Dendritic cell treated with granulocyte-macrophage colony-stimulating factor and Interleukin-4, amounts not matched to agents 40 ng/mL and 50 ng/mL, for 4 days (primary cell): ENCODE results near the gene ARAP1.

Source experiments
- H3K27ac Mint-ChIP-seq: one replicate; pipeline ENCODE4 v1.8.0; 2022; ENCODE audit warnings: mild to moderate bottlenecking, mixed read lengths
- H3K27me3 Mint-ChIP-seq: one replicate; pipeline ENCODE4 v1.8.0; 2022; ENCODE audit warnings: mild to moderate bottlenecking, mixed read lengths
- H3K36me3 Mint-ChIP-seq: one replicate; pipeline ENCODE4 v1.8.0; 2022; ENCODE audit warnings: low read depth, mixed read lengths
- H3K4me1 Mint-ChIP-seq: one replicate; pipeline ENCODE4 v1.8.0; 2022; ENCODE audit warnings: low read depth, mixed read lengths
- H3K4me3 Mint-ChIP-seq: one replicate; pipeline ENCODE4 v1.8.0; 2022; ENCODE audit warnings: mild to moderate bottlenecking, moderate library complexity, mixed read lengths
- H3K9me3 Mint-ChIP-seq: one replicate; pipeline ENCODE4 v1.8.0; 2022; ENCODE audit warnings: mixed read lengths
- intact Hi-C: fragments of 100-400 bp; cut with micrococcal nuclease; formaldehyde crosslinking; loops from one replicate; pipeline ENCODE4 v1.15.0; 2022

The ARAP1 gene

DNA sequence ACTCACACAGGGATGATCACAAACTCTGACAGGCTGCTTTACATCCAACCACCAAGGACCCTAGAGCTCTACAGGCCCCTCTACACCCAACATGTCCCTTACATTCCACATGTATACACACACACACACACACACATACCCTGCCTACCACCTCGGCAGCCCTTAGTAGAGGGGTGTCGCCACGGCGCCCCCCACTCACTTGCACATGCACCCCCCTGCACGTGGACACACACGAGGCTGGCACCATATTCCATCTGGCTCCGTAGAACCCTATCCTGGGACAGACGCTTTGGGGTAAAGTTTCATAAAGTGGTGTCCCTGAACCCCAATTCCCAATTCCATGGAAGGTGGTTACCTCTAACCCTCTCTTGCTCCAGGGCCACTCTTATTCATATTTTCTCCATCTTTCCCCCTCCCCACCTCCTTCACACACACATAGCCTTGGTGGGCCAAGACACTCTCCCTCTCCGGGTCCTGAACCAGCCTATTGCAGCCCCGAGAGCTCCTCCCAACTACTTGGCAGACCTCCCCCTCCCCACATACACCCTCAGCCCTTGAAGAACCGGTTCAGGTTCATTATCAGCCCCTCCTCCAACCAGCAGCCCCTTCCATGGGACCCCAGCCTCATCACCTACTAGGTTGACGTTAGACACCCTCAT is 78.8 kb downstream of the ARAP1 start:
- Mint-ChIP-seq H3K36me3 (no peaks in the 10 kb centered on the region), H3K9me3 (no peaks in the 10 kb centered on the region), H3K4me3 (no peak overlapping the region), H3K27me3 (peaks cover 92% of the 10 kb centered on the region), H3K4me1 (peaks cover 31% of the 10 kb centered on the region), H3K27ac (no peak overlapping the region)
- intact Hi-C loops, result no loop called here

DNA sequence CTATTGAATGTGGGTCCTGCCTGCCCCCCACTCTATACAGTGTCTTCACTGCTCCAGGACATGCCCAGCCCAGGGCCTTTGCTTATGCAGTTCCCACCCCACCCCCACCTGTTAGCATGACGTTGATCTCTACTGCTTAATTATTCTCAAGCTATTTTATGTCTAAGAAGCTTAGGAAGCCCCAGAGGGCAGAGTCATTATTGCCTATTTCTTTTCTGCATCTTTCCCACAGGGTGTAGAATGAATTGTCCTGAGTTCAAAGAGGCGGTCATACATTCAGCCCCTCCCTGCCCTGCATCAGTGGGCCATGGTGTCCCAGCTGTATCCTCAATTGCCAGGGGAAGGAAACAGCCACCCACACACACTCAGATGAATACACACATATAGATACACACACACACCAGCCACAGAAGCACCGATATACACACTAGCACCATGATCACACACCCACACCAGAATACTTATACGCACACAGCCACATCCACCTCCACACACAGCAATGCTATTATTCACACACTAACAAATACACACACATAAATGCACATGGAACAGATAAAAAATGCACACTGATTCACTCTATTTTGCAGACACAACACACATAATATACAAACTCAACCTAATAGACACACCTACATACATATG is 79.5 kb downstream of the ARAP1 start:
- H3K9me3 Mint-ChIP-seq, result peaks cover 3% of the 10 kb centered on the region
- H3K4me3 Mint-ChIP-seq, result no peak overlapping the region
- no peak overlapping the region for H3K27ac Mint-ChIP-seq
- intact Hi-C loops, result no loop called here
- H3K27me3 Mint-ChIP-seq, result peaks cover 88% of the 10 kb centered on the region
- H3K4me1 Mint-ChIP-seq, result peaks cover 27% of the 10 kb centered on the region
- no peaks in the 10 kb centered on the region for H3K36me3 Mint-ChIP-seq

DNA sequence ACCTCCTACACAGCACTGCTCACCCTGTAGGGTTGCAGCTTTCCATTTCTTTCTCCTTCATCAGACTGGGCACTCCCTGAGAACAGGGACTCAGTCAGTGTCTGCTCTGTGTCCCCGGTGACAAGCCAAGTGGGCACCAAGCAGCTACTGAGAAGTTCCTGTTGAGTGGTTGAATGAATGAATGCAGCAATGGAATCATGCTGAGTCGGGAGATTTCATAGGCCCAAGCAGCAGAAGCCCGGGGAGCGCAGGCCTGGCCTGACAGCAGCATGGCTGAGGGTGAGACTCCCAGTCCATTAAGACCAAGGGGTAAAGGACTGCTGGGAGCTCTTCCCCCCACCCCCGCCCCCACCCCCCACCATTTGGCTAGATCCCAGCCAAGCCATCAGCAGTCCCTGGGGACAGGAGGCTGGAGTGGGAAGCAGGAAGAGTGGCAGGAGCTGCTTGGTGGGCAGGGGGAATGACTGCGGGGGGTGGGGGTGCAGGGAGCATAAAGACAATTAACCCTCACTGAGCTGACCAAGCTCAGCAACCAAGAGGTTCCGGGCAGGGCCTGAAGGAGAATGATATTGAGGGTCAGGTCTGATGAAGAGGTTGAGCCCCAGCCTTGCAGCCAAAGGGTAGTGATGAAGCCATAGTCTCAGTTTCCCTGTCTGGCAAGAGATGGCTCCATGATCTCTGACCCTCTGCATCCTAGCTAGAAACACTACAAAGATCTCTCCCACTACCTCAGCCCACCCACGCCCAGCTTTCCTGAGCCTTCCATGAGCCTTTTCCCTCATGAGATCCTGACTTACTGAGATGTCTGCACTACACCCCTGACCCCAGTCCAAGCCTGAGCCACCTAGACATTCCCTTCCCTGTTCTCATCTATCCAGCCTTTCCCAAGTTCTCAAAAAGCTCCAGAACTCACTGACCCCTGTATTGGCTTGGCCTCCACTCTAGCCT is 80.8 kb downstream of the ARAP1 start:
- no peak overlapping the region for H3K4me3 Mint-ChIP-seq
- no peaks in the 10 kb centered on the region for H3K36me3 Mint-ChIP-seq
- H3K9me3 Mint-ChIP-seq, result peaks cover 11% of the 10 kb centered on the region
- peaks cover 21% of the 10 kb centered on the region for H3K4me1 Mint-ChIP-seq
- no peak overlapping the region for H3K27ac Mint-ChIP-seq
- intact Hi-C loops, result no loop called here
- H3K27me3 Mint-ChIP-seq, result peaks cover 81% of the 10 kb centered on the region

DNA sequence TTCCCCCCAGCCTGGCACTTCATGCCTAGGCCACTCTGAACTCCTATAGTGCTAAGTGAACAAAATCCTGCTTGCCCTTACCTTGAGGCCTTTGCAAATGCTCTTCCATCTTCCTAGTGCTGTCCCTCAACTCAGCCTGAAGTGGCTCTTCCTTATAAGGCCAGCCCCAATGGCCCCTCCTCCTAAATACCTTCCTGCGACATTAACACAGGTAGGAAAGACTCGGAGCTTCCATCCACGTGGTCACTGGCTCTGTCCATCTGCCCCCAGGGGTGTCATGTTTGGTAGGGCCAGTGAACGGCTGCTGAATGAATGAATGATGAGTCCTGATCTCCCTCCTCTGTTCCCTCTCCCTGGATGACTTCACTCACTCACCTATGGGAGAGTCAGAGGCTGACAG is 82.2 kb downstream of the ARAP1 start:
- H3K27ac Mint-ChIP-seq, result no peak overlapping the region
- H3K4me3 Mint-ChIP-seq, result no peak overlapping the region
- peaks cover 21% of the 10 kb centered on the region for H3K4me1 Mint-ChIP-seq
- peaks cover 11% of the 10 kb centered on the region for H3K9me3 Mint-ChIP-seq
- intact Hi-C loops, result no loop called here
- H3K36me3 Mint-ChIP-seq, result no peaks in the 10 kb centered on the region
- peaks cover 81% of the 10 kb centered on the region for H3K27me3 Mint-ChIP-seq

DNA sequence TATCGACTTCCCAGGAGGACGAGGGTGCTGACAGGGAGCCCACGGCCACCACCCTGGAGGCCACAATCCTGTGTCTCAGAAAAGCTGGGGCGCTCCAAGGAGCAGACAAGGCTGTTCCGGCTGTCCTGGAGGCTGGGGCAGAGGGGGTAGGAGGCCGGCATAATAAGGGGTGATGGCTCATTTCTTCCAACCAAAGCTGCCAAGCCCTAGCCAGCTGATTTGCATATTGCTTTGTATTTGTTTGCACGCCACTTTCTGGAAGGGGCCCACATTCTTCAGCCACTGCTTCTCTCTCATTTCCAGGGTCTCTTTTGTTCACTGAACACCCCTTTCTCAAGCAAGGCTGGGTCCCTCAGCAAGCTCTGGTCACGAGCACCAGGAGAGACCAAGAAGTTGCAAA is 82.7 kb downstream of the ARAP1 start:
- intact Hi-C loops, result no loop called here

DNA sequence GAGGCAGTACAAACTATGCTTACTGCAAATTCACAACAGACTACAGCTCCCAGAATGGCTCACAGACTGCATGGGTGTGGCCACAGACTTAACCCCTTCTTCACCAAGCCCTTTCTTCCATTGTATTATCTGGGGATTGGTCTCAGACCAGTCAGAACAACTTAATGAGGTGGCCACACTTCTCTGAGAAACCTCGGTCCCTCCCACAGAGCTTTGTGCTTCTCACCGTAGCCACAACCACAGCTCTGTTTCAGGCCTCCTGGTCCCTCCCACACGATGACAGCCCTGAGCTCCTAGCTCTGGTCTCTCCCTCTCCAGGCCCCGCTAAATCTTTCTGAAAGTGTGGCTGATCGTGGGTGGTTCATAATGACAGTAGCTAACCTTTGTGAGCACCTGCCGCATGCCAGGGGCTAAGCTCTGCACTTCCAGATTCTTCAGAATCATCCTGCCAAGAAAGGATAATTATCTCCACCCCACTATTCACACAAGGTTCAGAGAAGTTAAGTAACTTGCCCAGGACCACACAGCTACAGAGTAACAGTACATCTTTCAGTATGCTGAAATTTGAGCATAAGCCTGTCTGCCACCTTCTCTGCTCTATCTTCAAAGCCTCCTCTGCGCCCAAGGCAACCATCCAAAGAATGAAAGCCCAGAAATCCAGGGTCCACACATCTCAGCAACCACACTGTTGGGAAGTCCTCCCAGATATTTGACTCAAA is 83.4 kb downstream of the ARAP1 start:
- H3K9me3 Mint-ChIP-seq, result peaks cover 11% of the 10 kb centered on the region
- H3K27ac Mint-ChIP-seq, result no peak overlapping the region
- peaks cover 11% of the 10 kb centered on the region for H3K4me1 Mint-ChIP-seq

More for the DNA sequence above, 82.7 kb downstream of the ARAP1 start:
- no peaks in the 10 kb centered on the region for H3K36me3 Mint-ChIP-seq
- peaks cover 19% of the 10 kb centered on the region for H3K4me1 Mint-ChIP-seq
- peaks cover 11% of the 10 kb centered on the region for H3K9me3 Mint-ChIP-seq
- peaks cover 80% of the 10 kb centered on the region for H3K27me3 Mint-ChIP-seq
- H3K4me3 Mint-ChIP-seq, result no peak overlapping the region
- no peak overlapping the region for H3K27ac Mint-ChIP-seq

DNA sequence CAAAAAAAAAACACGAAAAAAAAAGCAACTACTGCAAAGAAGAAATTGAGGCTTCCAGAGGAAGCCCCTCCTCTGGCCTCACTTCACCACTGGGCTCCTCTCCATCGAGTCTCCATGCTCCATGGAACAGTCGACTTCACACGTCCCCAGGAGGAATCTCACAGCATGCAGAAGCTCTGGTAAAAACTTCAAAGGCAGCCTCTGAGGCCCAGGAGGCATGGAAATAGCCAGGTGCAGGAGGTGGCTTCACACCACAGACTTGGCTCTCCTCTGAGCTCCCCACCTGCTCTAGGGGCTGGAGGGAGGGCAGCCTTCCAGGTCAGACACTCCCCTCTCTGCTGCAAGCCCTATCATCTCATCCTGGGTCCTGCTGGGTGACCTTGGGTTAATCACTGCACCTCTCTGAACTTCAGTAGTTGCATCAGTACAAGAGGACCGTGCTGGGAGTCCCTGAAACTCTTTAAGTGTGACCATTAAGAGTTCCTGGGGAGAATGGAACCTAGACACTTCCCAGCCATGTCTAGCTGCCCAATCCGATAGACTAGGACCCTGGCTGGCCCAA is 86.2 kb downstream of the ARAP1 start:
- Mint-ChIP-seq H3K4me1 (no peaks in the 10 kb centered on the region), H3K27me3 (peaks cover 73% of the 10 kb centered on the region), H3K27ac (no peak overlapping the region), H3K36me3 (no peaks in the 10 kb centered on the region), H3K9me3 (peaks cover 11% of the 10 kb centered on the region), H3K4me3 (no peak overlapping the region)
- intact Hi-C loops, result no loop called here

More for the DNA sequence above, 83.4 kb downstream of the ARAP1 start:
- intact Hi-C loops, result no loop called here
- Mint-ChIP-seq H3K36me3 (no peaks in the 10 kb centered on the region), H3K4me3 (no peak overlapping the region), H3K27me3 (peaks cover 77% of the 10 kb centered on the region)

DNA sequence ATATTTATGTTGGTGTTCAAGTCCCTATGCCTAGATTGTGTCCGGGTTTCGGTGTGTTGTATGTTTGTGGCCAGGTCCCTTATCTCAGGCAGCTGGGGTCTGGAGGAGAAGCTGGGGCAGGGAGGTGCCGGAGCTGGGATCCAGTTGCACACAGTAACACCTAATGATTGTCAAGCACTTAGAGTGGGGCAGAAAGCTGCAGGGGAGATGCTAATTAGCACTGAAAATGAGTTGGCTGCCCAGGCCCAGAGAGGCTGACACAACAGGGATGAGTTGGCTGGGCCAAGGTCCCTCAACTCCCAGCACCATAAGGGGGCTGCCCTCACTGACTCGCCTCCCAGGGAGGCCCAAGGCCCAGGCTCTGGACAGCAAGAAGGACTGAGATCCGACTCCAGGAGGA is 90.2 kb downstream of the ARAP1 start:
- Mint-ChIP-seq H3K36me3 (no peaks in the 10 kb centered on the region), H3K27me3 (peaks cover 69% of the 10 kb centered on the region), H3K27ac (no peak overlapping the region), H3K9me3 (peaks cover under 1% of the 10 kb centered on the region), H3K4me1 (no peaks in the 10 kb centered on the region), H3K4me3 (no peak overlapping the region)
- intact Hi-C loops, result no loop called here

DNA sequence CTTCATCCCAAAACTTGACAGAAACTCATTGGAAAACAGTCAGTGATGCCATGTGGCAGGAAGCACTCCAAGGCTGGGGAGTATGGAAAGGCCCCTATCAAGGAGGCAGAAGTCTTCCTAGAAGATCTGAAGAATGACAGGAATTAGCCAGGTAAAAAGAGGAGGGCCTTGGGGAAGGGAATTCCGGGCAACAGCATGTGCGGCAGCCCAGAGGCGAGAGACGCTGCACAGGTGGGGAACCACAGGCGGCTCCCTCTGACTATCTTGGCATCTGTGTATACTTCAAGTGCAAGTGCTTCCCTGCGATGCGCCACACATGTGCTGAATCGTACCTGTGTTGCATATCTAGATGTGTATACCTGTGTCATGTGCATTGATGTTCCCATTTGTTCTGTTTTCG is 90.7 kb downstream of the ARAP1 start:
- no peaks in the 10 kb centered on the region for H3K36me3 Mint-ChIP-seq

DNA sequence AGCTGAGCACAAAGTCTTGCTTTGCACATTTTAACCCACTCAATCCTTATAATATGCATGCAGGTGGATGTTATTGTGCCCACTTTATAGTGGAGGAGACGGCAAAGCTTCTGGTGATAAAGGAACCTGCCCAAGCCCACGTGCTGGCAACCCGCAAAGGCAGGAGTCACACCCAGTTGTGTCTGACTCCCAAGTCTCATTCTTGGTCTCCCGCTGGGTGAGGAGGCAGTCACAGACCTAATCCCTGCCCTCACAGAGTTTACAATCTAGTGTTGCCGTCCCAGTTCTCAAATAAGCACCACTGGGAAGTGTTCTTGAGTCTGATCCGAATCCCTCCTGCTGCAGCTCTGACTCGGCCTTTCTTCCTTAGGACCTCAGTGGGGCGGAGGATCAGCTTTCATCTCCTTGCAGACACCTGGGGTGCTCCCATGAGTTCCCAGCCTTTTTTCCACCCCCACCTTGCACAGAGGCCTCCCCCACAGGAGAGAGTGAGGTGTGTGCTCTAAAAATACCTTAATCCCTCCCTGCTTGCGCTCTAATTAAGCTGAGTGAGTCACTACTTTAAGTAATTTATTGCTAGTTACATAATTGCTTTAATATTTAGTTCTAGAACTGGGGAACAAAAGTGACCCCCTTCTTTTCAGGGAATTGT is 93.1 kb downstream of the ARAP1 start:
- H3K27ac Mint-ChIP-seq, result no peak overlapping the region

More for the DNA sequence above, 90.7 kb downstream of the ARAP1 start:
- Mint-ChIP-seq H3K9me3 (no peaks in the 10 kb centered on the region), H3K27ac (no peak overlapping the region), H3K27me3 (peaks cover 74% of the 10 kb centered on the region), H3K4me3 (no peak overlapping the region), H3K4me1 (no peaks in the 10 kb centered on the region)
- intact Hi-C loops, result no loop called here

DNA sequence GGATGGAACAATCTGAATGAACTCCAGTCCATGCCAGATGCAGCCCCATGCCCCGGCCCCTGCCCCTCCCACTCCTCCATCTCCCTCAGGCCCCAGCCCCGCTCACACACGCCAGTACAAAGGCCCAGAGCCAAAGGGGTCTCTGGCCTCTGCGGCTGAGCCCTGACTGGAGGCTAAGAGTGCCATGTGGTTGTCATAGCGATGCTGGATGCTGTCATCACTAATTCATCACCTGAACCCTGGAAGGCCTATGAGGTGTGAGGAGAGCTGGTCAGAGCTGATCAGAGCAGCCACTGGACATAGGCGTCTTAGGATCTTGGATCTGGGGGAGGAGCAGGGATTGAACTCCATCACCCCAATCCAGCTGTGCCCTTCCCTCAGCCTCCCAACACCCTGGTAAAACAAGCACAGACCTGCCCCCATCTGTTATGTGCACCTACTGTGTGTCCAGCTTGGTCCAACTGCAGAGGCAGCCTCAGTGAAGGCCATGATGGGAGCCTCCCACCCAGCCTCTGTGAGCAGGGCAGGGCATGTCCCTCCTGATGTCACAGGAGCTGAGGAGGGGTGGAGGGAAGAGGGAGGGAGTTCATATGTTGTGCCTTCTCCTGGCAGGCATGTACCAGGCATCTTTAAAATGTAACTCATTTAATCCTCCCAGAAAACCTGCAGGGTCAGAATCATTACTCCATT is 94.7 kb downstream of the ARAP1 start:
- peaks cover 60% of the 10 kb centered on the region for H3K27me3 Mint-ChIP-seq
- intact Hi-C loops, result no loop called here
- H3K4me1 Mint-ChIP-seq, result no peaks in the 10 kb centered on the region
- H3K9me3 Mint-ChIP-seq, result no peaks in the 10 kb centered on the region
- no peak overlapping the region for H3K27ac Mint-ChIP-seq
- no peak overlapping the region for H3K4me3 Mint-ChIP-seq
- no peaks in the 10 kb centered on the region for H3K36me3 Mint-ChIP-seq

More for the DNA sequence above, 93.1 kb downstream of the ARAP1 start:
- no peaks in the 10 kb centered on the region for H3K36me3 Mint-ChIP-seq
- peaks cover 68% of the 10 kb centered on the region for H3K27me3 Mint-ChIP-seq
- intact Hi-C loops, result no loop called here
- no peak overlapping the region for H3K4me3 Mint-ChIP-seq
- H3K9me3 Mint-ChIP-seq, result no peaks in the 10 kb centered on the region
- H3K4me1 Mint-ChIP-seq, result no peaks in the 10 kb centered on the region

DNA sequence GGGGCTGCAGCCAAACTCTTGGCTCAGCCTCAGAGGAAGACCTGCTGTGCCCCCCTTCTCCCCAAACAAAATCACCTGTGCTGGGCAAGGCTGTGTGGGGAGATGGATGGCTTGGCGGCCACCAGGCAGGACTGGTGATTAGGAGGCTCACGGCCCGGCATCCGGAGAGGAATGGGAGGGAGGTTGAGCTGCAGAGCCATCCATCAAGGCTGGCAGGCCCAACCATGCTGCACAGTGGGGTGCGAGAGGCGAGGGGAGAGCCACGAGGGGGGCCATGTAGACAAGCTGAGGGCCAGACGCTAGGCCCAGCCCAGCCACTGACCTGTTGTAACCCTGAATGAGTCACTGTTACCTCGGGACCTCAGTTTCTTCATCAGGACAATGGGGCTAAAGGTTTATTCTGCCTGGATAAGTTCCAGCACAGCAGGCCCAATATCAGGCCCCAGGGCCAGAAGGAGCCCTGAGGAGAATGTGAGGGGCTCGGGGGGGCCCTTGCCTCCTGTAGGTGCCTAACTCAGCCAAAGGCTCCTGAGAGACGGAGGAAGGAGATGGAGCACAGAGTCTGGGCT is 96.2 kb downstream of the ARAP1 start:
- Mint-ChIP-seq H3K4me3 (no peak overlapping the region), H3K4me1 (no peaks in the 10 kb centered on the region), H3K27me3 (peaks cover 52% of the 10 kb centered on the region), H3K27ac (no peak overlapping the region), H3K36me3 (no peaks in the 10 kb centered on the region), H3K9me3 (no peaks in the 10 kb centered on the region)
- intact Hi-C loops, result no loop called here
